Panc1 (cell line): ENCODE measurements around the gene KCNQ1.

ENCODE experiments used
- CTCF ChIP-seq: fragments of 450-650 bp; IDR thresholded peaks from 2 replicates; pipeline ENCODE4 v1.5.1; 2017; ENCODE audit warnings: mild to moderate bottlenecking
- POLR2AphosphoS5 ChIP-seq: IDR thresholded peaks from 2 replicates; pipeline ENCODE4 v1.6.1; 2012; ENCODE audit warnings: mild to moderate bottlenecking, low read depth, low read length, moderate library complexity
- REST ChIP-seq, 2 experiments: IDR thresholded peaks; 2 replicates each; pipeline ENCODE4 v1.6.1; 2011 to 2012; ENCODE audit warnings: low read depth in 2 of 2, control low read depth in 1 of 2, low read length in 1 of 2, mild to moderate bottlenecking in 1 of 2, moderate library complexity in 1 of 2; ENCODE audit not compliant: insufficient read depth in 1 of 2
- SIN3A ChIP-seq: IDR thresholded peaks from 2 replicates; pipeline ENCODE4 v1.6.1; 2012; ENCODE audit warnings: low read depth, mild to moderate bottlenecking, low read length, moderate library complexity, borderline replicate concordance; ENCODE audit not compliant: insufficient read depth

GRCh38 chr11:2770096-2770751, 325.4 kb downstream of the KCNQ1 start:
- TF ChIP-seq CTCF (no peak), POLR2AphosphoS5 (no peak), SIN3A (no peak), REST (IDR thresholded peaks at IDR 0.05; ENCODE audit: insufficient read depth in 1 of 2, low read depth in 2 of 2, low read length in 1 of 2) (no peak)
